Kasumi-1 (cell line): ENCODE results near the gene KRT9.
"Not testable (repeated sequence)": the region's sequence is repeated elsewhere in the genome, so short reads cannot be mapped to it uniquely, and the experiment has no call there.

Experiments used
- DNase-seq, 2 experiments: peaks; one replicate each; lab custom pipeline; 2025; lab: John Stamatoyannopoulos, UW

The KRT9 gene

DNA sequence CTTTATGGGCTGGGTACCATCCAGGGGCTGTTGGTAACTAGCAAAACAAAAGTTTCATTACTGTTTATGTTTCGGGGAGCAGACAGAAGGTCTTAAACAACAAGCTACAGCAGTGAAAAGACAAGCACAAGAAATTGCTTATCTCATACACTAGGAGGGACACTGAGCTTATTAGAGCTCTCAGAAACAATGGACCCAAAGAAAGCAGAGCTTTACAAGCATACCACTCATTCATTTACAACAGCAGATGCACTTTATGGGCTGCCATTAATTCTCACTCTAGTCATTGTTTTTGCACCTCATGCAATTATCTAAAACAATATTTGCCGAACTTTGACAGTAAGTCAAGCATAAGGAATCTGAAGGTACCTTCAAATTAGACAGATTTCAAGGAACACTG is 30.7 kb upstream of the KRT9 start:
- DNase-seq: no peak

DNA sequence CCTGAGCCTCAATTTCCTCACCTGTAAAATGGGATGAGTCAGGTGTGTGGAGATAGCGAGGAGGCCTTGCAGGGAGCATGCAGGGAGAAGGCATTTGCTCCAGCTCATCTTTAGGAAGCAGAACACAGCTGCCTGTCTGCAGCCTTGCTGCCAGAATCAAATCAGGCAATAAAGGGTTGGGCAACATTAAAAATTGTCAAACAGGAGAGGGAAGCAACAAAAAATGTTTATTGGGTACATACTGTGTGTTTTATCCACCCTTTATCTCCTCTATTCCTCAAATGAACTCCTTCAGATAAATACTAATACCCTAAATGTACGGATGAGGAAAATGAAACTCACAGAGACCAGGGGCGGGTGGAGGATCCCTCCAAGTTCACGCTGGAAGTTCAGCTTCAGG is 28.5 kb upstream of the KRT9 start:
- DNase-seq: no peak

DNA sequence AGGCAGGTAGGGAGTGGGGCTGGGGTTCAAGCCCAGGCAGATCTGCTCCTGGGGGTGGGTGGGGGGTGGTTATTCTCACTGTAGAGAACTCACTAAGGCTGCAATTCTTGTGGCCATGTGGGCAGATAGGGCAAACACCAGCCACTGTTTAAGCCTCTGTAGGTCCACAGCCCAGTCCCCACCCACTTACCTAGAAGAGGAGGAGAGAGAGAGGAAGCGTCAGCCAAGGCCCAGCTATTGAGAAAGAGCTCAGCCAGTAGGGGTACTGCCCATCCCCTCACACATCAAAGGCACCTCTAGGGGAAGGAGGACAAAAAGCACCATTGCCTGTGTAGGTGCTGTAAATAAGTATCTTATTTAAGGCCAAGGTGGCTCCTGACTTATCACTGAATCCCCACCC is 27.8 kb upstream of the KRT9 start:
- DNase-seq: no peak

- DNase-seq: no peak
Observed at GRCh38 chr17:41595585-41595984, 23.7 kb upstream of the KRT9 start.

DNA sequence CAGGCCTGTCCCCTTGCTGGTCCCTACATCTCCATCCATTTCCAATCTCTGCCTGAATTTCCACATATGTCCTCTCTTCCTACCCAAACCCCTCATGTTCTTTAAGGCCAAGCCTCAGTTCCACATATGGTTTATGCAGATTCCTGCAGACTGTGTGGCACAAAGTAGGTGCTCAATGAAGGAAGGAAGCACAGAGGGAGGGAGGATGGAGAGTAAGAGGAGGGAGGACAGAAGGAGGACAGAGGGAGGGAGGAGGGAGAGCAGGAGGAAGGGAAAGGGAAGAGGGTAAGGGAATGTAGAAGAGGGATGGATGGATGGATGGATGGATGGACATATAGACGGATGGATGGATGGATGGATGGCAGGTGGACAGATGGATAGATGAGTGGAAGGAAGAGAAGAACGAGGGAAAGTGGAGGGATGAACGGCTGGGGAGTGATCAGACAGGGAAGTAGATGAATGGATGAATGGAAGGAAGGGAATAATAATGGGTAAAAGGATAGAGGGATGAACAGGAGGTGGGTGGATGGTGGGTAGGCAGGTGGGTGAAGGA is 22.6 kb upstream of the KRT9 start:
- no peak for DNase-seq

DNA sequence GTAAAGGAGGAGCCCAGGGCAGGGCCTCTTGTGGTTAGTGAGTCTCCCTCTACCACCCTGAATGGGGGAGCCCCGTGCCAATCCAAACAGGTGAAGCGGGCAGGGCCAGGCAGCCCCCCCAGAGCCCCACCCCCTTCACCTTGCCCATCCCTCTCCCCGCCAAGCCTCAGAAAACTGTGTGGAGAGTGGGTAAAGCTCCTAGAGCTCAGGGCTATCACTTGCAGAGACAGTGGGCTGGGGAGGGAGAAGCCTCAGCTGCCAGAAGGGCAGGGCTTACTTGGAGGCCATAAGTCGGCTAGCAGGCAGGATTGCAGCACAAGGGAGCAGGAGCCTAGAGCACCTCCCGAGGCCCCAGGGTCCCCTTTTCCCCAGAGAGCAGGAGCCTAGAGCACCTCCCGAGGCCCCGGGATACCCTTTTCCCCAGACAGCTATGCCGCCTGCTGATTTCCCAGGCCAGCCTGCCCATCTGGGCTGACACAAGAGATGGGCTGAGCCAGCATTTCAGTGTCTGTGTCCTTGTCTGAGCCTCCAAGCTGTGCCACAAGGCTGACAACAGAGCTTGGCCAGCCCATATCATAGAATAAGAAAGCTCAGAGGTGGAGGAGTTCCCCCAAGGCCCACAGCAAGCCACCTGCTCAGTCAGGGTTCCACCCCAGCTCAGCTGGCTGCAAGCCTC is 21.6 kb upstream of the KRT9 start:
- DNase-seq: no peak

- no peak for DNase-seq
Observed at GRCh38 chr17:41592601-41593305, 20.9 kb upstream of the KRT9 start.

DNA sequence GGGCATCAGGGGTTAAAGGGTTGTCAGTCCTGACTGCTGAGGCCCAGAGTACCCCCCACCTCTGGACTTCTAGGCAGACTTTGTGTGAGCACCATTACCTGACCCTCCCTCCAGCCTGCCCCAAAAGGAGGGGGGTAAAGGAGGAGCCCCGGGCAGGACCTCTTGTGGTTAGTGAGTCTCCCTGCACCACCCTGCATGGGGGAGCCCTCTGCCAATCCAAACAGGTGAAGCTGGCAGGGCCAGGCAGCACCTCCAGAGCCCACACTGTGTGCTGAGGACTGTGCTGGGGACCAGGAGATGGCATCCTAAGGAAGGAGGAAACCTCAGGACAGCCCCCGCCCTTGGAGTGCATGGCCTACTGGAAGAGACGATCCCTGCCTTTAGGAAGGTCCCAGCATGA is 17.4 kb upstream of the KRT9 start:
- DNase-seq: no peak

DNA sequence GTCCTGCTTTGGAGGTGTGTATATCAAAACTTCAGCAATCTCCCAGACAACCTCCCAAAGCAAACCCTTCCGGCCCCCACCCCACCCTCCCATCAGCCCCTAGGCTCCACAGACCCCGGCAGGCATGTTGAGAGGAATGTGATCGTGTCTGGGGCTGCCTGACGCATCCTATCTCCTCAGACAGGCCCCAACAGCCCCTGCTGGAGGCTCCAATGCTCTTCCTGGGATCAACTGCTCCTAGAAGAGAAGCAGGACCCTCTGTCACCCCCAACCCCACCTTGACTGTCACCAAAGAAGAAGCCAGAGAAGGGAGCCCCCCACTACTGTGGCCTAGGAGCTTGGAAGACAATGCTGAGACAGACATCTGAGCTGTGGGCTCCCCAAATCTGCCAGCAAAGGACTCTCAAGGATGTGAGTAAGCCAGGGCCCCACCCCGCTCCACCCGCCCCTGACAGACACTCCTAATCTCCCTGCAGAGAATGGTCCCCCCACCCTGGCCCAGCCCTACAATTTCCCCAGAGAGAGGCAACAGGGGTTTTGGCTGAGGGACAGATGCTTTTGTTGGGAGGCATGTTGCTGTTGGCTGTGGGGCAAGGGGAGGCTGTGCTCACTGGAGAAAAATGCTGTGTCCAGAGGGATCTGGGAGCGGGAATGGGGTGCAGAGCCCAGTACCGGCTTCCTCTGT is 16.4 kb upstream of the KRT9 start:
- no peak for DNase-seq

- DNase-seq: no peak
Observed at GRCh38 chr17:41586863-41587495, 15.1 kb upstream of the KRT9 start, which contains the start of gene KRT14. Gene KRT14, minus strand, starts transcription at chr17:41586895. Its CDS starts 61 bp downstream, at chr17:41586834.

DNA sequence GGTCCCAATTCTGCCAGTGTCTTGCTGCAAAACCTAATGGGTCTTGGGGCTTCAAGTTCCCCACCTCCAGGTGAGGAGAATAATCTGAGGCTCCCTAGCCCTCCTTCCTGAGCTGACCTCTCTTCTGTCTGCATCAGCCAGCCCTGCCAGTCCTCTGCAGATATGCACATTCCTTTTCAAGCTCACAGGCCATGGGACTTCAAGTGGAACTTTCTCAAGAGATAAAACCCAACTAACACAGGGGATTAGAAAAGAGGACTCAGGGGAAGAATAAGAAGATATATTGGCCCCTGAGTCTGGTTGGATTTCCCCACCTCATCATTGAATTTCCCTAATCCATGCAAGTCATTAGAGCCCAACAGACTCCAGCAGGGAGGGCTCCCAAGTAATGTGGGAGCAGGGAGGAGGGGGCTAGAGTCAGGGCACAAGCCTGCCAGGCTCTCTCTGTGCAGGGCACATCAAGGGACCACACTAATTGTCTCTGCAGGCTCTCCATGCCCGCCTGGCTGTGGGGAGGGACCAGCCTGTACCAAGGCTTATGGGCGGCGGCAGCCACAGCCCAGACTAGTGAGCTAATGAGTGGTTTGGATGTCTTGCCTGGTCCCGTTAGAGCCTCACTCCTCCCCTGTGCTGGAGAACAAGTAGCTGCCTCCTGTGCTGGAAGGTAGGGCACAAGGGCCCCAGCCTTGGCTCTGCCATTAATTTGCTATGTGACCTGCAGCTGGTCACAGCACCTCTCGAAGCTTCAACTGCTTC is 13.6 kb upstream of the KRT9 start:
- no peak for DNase-seq

- DNase-seq: not testable (repeated sequence)
Observed at GRCh38 chr17:41584331-41584927, 12.6 kb upstream of the KRT9 start.

GRCh38 chr17:41583137-41584127 is 11.6 kb upstream of the KRT9 start:
- no peak for DNase-seq

DNA sequence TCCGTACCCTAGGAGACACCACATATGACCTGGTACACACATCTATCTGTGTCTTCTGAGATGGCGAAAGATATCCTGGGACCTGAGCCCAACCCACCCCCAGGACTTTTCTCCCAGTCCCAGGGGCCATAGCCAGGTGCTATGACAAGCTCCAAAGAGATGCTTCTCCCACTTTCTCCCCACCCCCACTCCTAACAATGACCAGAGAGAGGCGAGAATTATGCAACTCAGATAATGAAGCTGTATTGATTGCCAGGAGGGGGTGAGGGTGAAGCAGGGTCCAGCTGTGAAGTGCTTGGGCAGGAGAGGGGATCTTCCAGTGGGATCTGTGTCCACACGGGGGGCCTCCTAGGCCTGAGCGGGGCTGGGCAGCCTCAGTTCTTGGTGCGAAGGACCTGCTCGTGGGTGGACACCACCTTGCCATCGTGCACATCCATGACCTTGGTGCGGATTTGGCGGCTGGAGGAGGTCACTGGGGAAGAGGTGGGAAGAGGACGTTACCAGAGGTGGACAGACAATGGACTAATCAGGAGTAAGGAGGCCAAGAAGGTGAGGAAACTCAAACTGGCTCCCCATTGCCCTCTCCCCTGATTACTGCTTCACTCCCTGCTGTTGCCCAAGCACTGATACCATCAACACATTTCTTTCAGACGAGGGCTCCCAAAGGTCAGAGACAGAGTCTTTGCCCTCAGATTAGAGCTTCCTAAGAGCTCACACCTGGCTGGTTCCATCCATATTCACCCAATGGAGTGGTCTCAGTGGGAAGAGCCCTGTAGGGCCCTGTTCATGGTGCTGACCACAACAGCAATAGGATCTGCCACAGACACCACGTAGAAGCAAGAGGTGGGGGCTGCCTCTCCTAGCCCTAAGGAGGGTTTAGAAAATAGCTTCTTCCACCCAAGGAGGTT is 10.5 kb upstream of the KRT9 start:
- DNase-seq: not testable (repeated sequence)

DNA sequence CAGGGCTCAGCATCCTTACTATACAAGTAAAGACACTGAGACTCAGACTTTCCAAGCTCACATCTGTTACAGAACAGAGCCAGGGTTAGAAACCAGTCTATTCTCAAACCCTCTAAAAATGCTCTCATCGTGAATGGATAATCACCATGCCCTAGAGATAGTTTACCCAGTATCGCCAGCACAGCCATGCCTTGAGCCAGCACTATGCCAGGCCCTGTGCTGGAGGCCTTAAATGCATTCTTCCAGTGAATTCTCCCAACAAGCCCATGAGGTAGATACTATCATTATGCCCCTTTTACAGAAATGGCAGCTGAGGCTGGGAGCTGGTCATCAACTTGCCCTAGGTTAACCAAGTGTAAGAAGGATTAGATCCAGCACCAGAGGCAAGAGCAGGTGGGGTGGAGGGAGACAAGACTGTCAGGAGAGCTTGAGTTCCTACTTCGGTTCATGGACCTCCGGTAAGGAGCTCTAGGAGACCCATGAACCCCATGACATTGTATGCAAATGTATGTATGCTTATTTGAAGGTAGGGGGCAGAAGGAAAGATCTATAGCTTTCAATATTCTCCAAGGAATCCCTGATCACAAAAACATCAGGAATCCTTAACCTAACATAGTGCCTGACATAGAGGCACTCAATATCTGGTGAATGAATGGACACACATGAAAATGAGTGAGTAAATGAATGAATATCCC is 9.7 kb upstream of the KRT9 start:
- DNase-seq: no peak

GRCh38 chr17:41580687-41581365 is 9.0 kb upstream of the KRT9 start:
- no peak for DNase-seq

DNA sequence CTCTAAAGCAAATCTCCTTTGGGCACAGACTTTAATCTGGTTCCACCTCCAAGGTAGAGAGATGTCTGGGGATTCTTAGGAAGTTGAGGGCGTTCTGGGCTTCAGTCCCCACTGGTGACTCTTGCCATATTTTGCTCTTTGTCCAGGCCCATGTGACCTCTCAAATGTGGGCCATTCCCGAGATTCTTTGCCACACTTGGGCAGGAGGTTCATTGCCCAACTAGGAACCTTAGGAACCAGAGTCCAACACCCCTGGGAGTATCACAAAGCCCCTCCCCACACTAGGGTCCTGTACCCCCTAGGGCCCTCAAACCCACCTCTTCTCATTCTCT is 8.4 kb upstream of the KRT9 start:
- no peak for DNase-seq
